Ishikawa (cell line): Measurements from ENCODE around the gene SLC7A14.

ENCODE experiments used
- CEBPB ChIP-seq: IDR thresholded peaks from 2 replicates; pipeline ENCODE4 v1.6.1; 2012
- EGR1 ChIP-seq: IDR thresholded peaks from 2 replicates; pipeline ENCODE4 v1.6.1; 2012
- EP300 ChIP-seq: IDR thresholded peaks from 2 replicates; pipeline ENCODE4 v1.6.1; 2012; ENCODE audit warnings: borderline replicate concordance
- FOXM1 ChIP-seq: IDR thresholded peaks from 2 replicates; pipeline ENCODE4 v1.6.1; 2012; ENCODE audit warnings: low read depth, borderline replicate concordance
- NFIC ChIP-seq: IDR thresholded peaks from 2 replicates; pipeline ENCODE4 v1.6.1; 2012
- RAD21 ChIP-seq: IDR thresholded peaks from 2 replicates; pipeline ENCODE4 v1.6.1; 2012; ENCODE audit warnings: low read depth
- TAF1 ChIP-seq: IDR thresholded peaks from 2 replicates; pipeline ENCODE4 v1.6.1; 2012; ENCODE audit warnings: low read depth, mild to moderate bottlenecking
- TCF12 ChIP-seq: IDR thresholded peaks from 2 replicates; pipeline ENCODE4 v1.6.1; 2012; ENCODE audit warnings: low read depth
- YY1 ChIP-seq: IDR thresholded peaks from 2 replicates; pipeline ENCODE4 v1.6.1; 2012; ENCODE audit warnings: low read depth
- ZBTB7A ChIP-seq: IDR thresholded peaks from 2 replicates; pipeline ENCODE4 v1.6.1; 2012; ENCODE audit warnings: low read depth
- TF ChIP-seq, protein P1 (sequence below): IDR thresholded peaks from 2 replicates; pipeline ENCODE4 v1.6.1; 2012; ENCODE audit warnings: low read depth, mild to moderate bottlenecking
- TF ChIP-seq, protein P2 (sequence below): IDR thresholded peaks from 2 replicates; pipeline ENCODE4 v1.6.1; 2012
- TF ChIP-seq, protein P3 (sequence below): IDR thresholded peaks from 2 replicates; pipeline ENCODE4 v1.6.1; 2012

DNA sequence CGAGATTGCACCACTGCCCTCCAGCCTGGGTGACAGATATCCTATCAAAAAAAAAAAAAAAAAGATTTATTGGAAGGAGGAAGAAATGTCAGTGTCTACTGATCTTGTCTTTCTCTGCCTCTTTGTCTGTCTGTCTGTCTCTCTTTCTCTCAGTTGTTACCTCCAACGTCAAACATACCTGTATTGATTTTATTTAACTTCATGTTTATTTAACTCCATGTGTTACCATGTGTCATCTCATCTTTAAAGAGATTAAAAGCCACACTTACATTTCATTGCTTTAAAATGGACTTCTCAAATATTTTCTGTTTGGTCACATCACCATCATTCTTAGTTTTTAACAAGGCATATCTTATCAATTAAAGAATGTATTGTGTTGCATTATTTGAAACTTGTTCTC is 157.8 kb downstream of the SLC7A14 start:
- TF ChIP-seq, protein P1, sequence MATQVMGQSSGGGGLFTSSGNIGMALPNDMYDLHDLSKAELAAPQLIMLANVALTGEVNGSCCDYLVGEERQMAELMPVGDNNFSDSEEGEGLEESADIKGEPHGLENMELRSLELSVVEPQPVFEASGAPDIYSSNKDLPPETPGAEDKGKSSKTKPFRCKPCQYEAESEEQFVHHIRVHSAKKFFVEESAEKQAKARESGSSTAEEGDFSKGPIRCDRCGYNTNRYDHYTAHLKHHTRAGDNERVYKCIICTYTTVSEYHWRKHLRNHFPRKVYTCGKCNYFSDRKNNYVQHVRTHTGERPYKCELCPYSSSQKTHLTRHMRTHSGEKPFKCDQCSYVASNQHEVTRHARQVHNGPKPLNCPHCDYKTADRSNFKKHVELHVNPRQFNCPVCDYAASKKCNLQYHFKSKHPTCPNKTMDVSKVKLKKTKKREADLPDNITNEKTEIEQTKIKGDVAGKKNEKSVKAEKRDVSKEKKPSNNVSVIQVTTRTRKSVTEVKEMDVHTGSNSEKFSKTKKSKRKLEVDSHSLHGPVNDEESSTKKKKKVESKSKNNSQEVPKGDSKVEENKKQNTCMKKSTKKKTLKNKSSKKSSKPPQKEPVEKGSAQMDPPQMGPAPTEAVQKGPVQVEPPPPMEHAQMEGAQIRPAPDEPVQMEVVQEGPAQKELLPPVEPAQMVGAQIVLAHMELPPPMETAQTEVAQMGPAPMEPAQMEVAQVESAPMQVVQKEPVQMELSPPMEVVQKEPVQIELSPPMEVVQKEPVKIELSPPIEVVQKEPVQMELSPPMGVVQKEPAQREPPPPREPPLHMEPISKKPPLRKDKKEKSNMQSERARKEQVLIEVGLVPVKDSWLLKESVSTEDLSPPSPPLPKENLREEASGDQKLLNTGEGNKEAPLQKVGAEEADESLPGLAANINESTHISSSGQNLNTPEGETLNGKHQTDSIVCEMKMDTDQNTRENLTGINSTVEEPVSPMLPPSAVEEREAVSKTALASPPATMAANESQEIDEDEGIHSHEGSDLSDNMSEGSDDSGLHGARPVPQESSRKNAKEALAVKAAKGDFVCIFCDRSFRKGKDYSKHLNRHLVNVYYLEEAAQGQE, result no peak
- TF ChIP-seq RAD21 (no peak), TAF1 (no peak), YY1 (no peak), ZBTB7A (no peak), EP300 (no peak), FOXM1 (no peak), NFIC (no peak), CEBPB (no peak), TCF12 (no peak), EGR1 (no peak)
- TF ChIP-seq, protein P2, sequence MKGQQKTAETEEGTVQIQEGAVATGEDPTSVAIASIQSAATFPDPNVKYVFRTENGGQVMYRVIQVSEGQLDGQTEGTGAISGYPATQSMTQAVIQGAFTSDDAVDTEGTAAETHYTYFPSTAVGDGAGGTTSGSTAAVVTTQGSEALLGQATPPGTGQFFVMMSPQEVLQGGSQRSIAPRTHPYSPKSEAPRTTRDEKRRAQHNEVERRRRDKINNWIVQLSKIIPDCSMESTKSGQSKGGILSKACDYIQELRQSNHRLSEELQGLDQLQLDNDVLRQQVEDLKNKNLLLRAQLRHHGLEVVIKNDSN, result no peak
- TF ChIP-seq, protein P3, sequence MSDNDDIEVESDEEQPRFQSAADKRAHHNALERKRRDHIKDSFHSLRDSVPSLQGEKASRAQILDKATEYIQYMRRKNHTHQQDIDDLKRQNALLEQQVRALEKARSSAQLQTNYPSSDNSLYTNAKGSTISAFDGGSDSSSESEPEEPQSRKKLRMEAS, result no peak
